Mammary epithelial cell (primary cell): ENCODE results near the gene NAA16.

ENCODE experiments used
- CTCF ChIP-seq, 2 donors: IDR thresholded peaks in 1 of 2; conservative IDR thresholded peaks in 1 of 2; 2 replicates each; pipeline ENCODE4 v1.5.1; 2011 to 2012; ENCODE audit warnings: inconsistent platforms in 2 of 2, low read length in 2 of 2, mild to moderate bottlenecking in 2 of 2, control low read depth in 1 of 2, low read depth in 1 of 2; ENCODE audit not compliant: insufficient read depth in 1 of 2; ENCODE audit errors: extremely low read depth in 1 of 2
- EZH2 ChIP-seq: IDR thresholded peaks from 2 replicates; pipeline ENCODE4 v1.6.1; 2012; ENCODE audit warnings: low read length, inconsistent platforms, borderline replicate concordance

- TF ChIP-seq EZH2, result no peak
- TF ChIP-seq CTCF (conservative IDR thresholded peaks at IDR 0.05 in 1 of 2, IDR thresholded peaks at IDR 0.05 in 1 of 2; ENCODE audit: extremely low read depth in 1 of 2, insufficient read depth in 1 of 2, low read depth in 1 of 2, low read length in 2 of 2), result no peak
These were observed 75.1 kb downstream of the NAA16 start for GRCh38 chr13:41386211-41386610.
